ENCODE measurements around the gene HSP90B1. TPM values are rescaled to one million over a fixed set of nuclear protein-coding genes. Genes with fewer than 3 reads are reported as not detected.

Gene HSP90B1
- total and polyA plus RNA-seq, 2 of the 13 experiments (the other 11 are each of a cell fraction or from before 2014, with no cell fraction given): 800 to 954 TPM

DNA sequence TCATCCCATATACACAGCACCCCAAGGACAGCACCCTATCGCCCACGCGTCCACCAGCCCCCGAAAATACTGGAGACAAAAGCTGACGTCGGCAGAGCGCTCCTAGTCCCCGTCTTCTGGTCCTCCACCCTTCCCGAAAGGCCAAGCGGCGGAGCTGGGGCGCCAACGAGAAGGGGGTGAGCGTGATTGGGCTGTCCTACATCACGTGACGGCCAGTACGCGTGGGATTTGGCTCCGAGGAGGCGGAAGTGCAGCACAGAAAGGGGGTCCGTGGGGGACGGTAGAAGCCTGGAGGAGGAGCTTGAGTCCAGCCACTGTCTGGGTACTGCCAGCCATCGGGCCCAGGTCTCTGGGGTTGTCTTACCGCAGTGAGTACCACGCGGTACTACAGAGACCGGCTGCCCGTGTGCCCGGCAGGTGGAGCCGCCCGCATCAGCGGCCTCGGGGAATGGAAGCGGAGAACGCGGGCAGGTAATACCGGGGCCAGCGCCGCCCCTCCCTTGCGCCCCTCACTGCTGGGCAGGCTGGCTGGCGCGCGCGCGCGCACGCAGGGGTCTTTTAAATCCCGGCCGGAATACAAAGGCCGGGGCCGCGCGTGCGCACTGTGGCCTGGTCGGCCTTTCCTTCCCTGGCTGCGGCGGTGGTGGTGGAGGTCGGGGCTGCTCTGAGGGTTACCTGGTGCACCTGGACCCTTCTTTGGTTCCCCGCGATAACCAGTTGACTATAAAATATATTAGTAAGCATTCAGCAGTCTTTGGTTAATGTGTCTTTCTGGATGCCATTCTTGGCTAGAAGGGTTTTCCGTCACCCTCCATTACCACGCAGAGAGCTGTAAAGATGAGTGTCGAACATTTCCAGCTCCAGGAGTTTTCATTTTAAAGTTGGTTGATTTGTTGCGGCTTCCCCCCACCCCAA is 35.6 kb downstream of the HSP90B1 start, which contains the start of gene TDG (continued):
- TF ChIP-seq, protein P1, sequence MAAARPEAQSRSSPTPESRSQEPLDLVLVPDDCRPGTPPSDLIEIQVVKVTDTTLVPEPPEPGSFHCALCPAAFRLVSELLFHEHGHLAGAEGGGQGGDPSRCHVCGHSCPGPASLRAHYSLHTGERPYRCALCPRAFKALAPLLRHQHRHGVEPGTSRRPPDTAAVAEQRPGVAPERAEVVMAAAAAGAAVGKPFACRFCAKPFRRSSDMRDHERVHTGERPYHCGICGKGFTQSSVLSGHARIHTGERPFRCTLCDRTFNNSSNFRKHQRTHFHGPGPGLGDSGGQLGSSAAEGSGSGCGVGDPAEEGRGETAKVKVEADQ (CRISPR knock-in tag; IDR thresholded peaks at IDR 0.05; ENCODE audit: borderline replicate concordance): 0 out of 2 replicates have a peak, but pooled peaks have one; percentile 73
- TF ChIP-seq, protein P2, sequence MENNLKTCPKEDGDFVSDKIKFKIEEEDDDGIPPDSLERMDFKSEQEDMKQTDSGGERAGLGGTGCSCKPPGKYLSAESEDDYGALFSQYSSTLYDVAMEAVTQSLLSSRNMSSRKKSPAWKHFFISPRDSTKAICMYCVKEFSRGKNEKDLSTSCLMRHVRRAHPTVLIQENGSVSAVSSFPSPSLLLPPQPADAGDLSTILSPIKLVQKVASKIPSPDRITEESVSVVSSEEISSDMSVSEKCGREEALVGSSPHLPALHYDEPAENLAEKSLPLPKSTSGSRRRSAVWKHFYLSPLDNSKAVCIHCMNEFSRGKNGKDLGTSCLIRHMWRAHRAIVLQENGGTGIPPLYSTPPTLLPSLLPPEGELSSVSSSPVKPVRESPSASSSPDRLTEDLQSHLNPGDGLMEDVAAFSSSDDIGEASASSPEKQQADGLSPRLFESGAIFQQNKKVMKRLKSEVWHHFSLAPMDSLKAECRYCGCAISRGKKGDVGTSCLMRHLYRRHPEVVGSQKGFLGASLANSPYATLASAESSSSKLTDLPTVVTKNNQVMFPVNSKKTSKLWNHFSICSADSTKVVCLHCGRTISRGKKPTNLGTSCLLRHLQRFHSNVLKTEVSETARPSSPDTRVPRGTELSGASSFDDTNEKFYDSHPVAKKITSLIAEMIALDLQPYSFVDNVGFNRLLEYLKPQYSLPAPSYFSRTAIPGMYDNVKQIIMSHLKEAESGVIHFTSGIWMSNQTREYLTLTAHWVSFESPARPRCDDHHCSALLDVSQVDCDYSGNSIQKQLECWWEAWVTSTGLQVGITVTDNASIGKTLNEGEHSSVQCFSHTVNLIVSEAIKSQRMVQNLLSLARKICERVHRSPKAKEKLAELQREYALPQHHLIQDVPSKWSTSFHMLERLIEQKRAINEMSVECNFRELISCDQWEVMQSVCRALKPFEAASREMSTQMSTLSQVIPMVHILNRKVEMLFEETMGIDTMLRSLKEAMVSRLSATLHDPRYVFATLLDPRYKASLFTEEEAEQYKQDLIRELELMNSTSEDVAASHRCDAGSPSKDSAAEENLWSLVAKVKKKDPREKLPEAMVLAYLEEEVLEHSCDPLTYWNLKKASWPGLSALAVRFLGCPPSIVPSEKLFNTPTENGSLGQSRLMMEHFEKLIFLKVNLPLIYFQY (CRISPR knock-in tag; IDR thresholded peaks at IDR 0.05; ENCODE audit: borderline replicate concordance): no peak
- TF ChIP-seq ZNF350 (CRISPR knock-in tag; IDR thresholded peaks at IDR 0.05; ENCODE audit: borderline replicate concordance, low read depth) (peak; percentile 96), TP53 (CRISPR knock-in tag; conservative IDR thresholded peaks at IDR 0.05) (no peak; the same call in 1 of the 2 replicates), PCBP2 (optimal IDR thresholded peaks at IDR 0.05; ENCODE audit: low read depth, low read length, poor library complexity, severe bottlenecking) (no peak), ZBTB7B (CRISPR knock-in tag; IDR thresholded peaks at IDR 0.05) (peak; percentile 92), RORA (CRISPR knock-in tag; IDR thresholded peaks at IDR 0.05) (no peak), ATF1 (CRISPR knock-in tag; IDR thresholded peaks at IDR 0.05) (peak; percentile 76), ZMYM3 (CRISPR knock-in tag; IDR thresholded peaks at IDR 0.05) (0 out of 2 replicates have a peak, but pooled peaks have one; percentile 12), CENPT (CRISPR knock-in tag; IDR thresholded peaks at IDR 0.05; ENCODE audit: low read depth) (0 out of 2 replicates have a peak, but pooled peaks have one; percentile 52), TARDBP (CRISPR knock-in tag; IDR thresholded peaks at IDR 0.05) (peak; percentile 66), ZNF292 (CRISPR knock-in tag; IDR thresholded peaks at IDR 0.05; ENCODE audit: borderline replicate concordance, low read depth) (no peak), ZNF264 (CRISPR knock-in tag; IDR thresholded peaks at IDR 0.05) (0 out of 2 replicates have a peak, but pooled peaks have one; percentile 31), SP5 (CRISPR knock-in tag; IDR thresholded peaks at IDR 0.05; ENCODE audit: borderline replicate concordance, low read depth) (peak; percentile 42; the same call in 1 of the 2 replicates)
- TF ChIP-seq, protein P3, sequence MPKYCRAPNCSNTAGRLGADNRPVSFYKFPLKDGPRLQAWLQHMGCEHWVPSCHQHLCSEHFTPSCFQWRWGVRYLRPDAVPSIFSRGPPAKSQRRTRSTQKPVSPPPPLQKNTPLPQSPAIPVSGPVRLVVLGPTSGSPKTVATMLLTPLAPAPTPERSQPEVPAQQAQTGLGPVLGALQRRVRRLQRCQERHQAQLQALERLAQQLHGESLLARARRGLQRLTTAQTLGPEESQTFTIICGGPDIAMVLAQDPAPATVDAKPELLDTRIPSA (CRISPR knock-in tag; IDR thresholded peaks at IDR 0.05; ENCODE audit: borderline replicate concordance): no peak
- TF ChIP-seq, protein P4, sequence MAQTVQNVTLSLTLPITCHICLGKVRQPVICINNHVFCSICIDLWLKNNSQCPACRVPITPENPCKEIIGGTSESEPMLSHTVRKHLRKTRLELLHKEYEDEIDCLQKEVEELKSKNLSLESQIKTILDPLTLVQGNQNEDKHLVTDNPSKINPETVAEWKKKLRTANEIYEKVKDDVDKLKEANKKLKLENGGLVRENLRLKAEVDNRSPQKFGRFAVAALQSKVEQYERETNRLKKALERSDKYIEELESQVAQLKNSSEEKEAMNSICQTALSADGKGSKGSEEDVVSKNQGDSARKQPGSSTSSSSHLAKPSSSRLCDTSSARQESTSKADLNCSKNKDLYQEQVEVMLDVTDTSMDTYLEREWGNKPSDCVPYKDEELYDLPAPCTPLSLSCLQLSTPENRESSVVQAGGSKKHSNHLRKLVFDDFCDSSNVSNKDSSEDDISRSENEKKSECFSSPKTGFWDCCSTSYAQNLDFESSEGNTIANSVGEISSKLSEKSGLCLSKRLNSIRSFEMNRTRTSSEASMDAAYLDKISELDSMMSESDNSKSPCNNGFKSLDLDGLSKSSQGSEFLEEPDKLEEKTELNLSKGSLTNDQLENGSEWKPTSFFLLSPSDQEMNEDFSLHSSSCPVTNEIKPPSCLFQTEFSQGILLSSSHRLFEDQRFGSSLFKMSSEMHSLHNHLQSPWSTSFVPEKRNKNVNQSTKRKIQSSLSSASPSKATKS (CRISPR knock-in tag; IDR thresholded peaks at IDR 0.05): 0 out of 2 replicates have a peak, but pooled peaks have one; percentile 29
- TF ChIP-seq, protein P5, sequence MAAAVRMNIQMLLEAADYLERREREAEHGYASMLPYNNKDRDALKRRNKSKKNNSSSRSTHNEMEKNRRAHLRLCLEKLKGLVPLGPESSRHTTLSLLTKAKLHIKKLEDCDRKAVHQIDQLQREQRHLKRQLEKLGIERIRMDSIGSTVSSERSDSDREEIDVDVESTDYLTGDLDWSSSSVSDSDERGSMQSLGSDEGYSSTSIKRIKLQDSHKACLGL (CRISPR knock-in tag; IDR thresholded peaks at IDR 0.05): peak; percentile 95
- TF ChIP-seq, protein P6, sequence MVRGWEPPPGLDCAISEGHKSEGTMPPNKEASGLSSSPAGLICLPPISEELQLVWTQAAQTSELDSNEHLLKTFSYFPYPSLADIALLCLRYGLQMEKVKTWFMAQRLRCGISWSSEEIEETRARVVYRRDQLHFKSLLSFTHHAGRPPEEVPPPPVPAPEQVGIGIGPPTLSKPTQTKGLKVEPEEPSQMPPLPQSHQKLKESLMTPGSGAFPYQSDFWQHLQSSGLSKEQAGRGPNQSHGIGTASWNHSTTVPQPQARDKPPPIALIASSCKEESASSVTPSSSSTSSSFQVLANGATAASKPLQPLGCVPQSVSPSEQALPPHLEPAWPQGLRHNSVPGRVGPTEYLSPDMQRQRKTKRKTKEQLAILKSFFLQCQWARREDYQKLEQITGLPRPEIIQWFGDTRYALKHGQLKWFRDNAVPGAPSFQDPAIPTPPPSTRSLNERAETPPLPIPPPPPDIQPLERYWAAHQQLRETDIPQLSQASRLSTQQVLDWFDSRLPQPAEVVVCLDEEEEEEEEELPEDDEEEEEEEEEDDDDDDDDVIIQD (CRISPR knock-in tag; IDR thresholded peaks at IDR 0.05; ENCODE audit: low read depth): peak; percentile 49; the same call in 1 of the 2 replicates
